GM10248 (cell line): ENCODE measurements around the gene GPSM1.

Experiments used
- CTCF ChIA-PET: fragments of 300-600 bp; sonication (Branson Sonifier 250); formaldehyde crosslinking; extraction: SDS; loops from one replicate; lab custom pipeline; 2021; ENCODE audit warnings: antibody characterized with exemption; lab: Yijun Ruan, JAX
- POLR2A ChIA-PET: fragments of 350-650 bp; sonication (Branson Sonifier 250); formaldehyde crosslinking; extraction: SDS; loops from one replicate; lab custom pipeline; 2020; ENCODE audit warnings: antibody characterized with exemption; lab: Yijun Ruan, JAX
- DNase-seq: peaks from one replicate; pipeline ENCODE4 v3.0.0; 2012; ENCODE audit errors: extremely low spot score
- CTCF ChIP-seq: IDR thresholded peaks from 2 replicates; pipeline ENCODE4 v1.5.1; 2012; ENCODE audit warnings: mild to moderate bottlenecking, low read depth; ENCODE audit errors: extremely low read depth, missing control alignments, control extremely low read depth

The GPSM1 gene

GRCh38 chr9:136354592-136355085 lies 27.3 kb downstream of the GPSM1 start:
- ChIA-PET POLR2A (no interaction called here), CTCF (interaction anchor here (1.1 to 1.5 kb wide), 2 partner anchors 9 to 11 kb away, joined by 3 to 10 read pairs; partner anchors contain the start of gene DNLZ)
- TF ChIP-seq CTCF = no peak
- DNase-seq = no peak

GRCh38 chr9:136355616-136356557 lies 28.5 kb downstream of the GPSM1 start:
- CTCF ChIA-PET = no interaction called here
- DNase-seq = no peak
- no peak for TF ChIP-seq CTCF
- POLR2A ChIA-PET = no interaction called here

GRCh38 chr9:136357202-136357725 lies 29.9 kb downstream of the GPSM1 start:
- POLR2A ChIA-PET = no interaction called here
- CTCF ChIA-PET = no interaction called here
- DNase-seq = no peak
- TF ChIP-seq CTCF = no peak

GRCh38 chr9:136358016-136358415 lies 30.7 kb downstream of the GPSM1 start:
- TF ChIP-seq CTCF = no peak
- POLR2A ChIA-PET = no interaction called here
- DNase-seq = no peak
- CTCF ChIA-PET = no interaction called here

- ChIA-PET CTCF (no interaction called here), POLR2A (no interaction called here)
- no peak for DNase-seq
- TF ChIP-seq CTCF = no peak
These were observed 31.5 kb downstream of the GPSM1 start for GRCh38 chr9:136358888-136359287.

GRCh38 chr9:136359774-136360718 lies 32.7 kb downstream of the GPSM1 start:
- POLR2A ChIA-PET = no interaction called here
- no peak for TF ChIP-seq CTCF
- DNase-seq = no peak
- CTCF ChIA-PET = no interaction called here
